Caco-2 (cell line): ENCODE results near the gene CATSPER1. TPM values are rescaled to one million over a fixed set of nuclear protein-coding genes. Genes with fewer than 3 reads are reported as not detected.
A peak's percentile ranks its signal among the peaks of the same experiment; 100 is the strongest.

Source experiments
- BruUV-seq: library from RNA; stranded (reverse); fragments of 400-500 nt; replicated peaks from 2 replicates; lab custom pipeline; 2021; lab: Mats Ljungman, UMichigan
- CTCF ChIA-PET: fragments of 300-600 bp; sonication (Branson Sonifier 250); formaldehyde crosslinking; loops from one replicate; lab custom pipeline; 2022; ENCODE audit warnings: antibody characterized with exemption; lab: Charles Lee
- POLR2A ChIA-PET: fragments of 300-600 bp; sonication (Branson Sonifier 250); formaldehyde crosslinking; loops from one replicate; lab custom pipeline; 2022; ENCODE audit warnings: antibody characterized with exemption; lab: Charles Lee
- DNase-seq, 2 experiments: peaks; one replicate each; pipeline versions ENCODE4 v3.0.0 to v3.0.0-alpha.2; 2020 to 2022
- H3K27me3 ChIP-seq: replicated peaks from 2 replicates; pipeline ENCODE4 v1.6.0; 2011; ENCODE audit warnings: low read length; ENCODE audit not compliant: control insufficient read depth, insufficient read depth
- H3K36me3 ChIP-seq: 2 replicates; pipeline ENCODE4 v1.5.1; 2011; ENCODE audit warnings: low read length; ENCODE audit not compliant: control insufficient read depth, insufficient read depth
- H3K4me1 ChIP-seq: fragments of 250-450 bp; sonication (Bioruptor Pico); 2 replicates; pipeline ENCODE4 v1.5.1; 2020; ENCODE audit warnings: mild to moderate bottlenecking
- H3K4me3 ChIP-seq: 2 replicates; pipeline ENCODE4 v1.5.1; 2011; ENCODE audit warnings: low read depth, mild to moderate bottlenecking, control low read depth, low read length
- H3K9me3 ChIP-seq: fragments of 250-450 bp; sonication (Bioruptor Pico); 2 replicates; pipeline ENCODE4 v1.5.1; 2020; ENCODE audit warnings: mild to moderate bottlenecking, moderate library complexity
- H3K27ac Mint-ChIP-seq: one replicate; pipeline ENCODE4 v1.8.0; 2022; ENCODE audit warnings: mixed read lengths; ENCODE audit not compliant: unreplicated experiment
- H3K27me3 Mint-ChIP-seq: one replicate; pipeline ENCODE4 v1.8.0; 2022; ENCODE audit warnings: mixed read lengths; ENCODE audit not compliant: insufficient read depth, unreplicated experiment
- H3K36me3 Mint-ChIP-seq: one replicate; pipeline ENCODE4 v1.8.0; 2022; ENCODE audit warnings: mild to moderate bottlenecking, mixed read lengths; ENCODE audit not compliant: insufficient read depth, unreplicated experiment
- H3K4me1 Mint-ChIP-seq: one replicate; pipeline ENCODE4 v1.8.0; 2022; ENCODE audit warnings: low read depth, mixed read lengths; ENCODE audit not compliant: unreplicated experiment
- H3K4me3 Mint-ChIP-seq: one replicate; pipeline ENCODE4 v1.8.0; 2022; ENCODE audit warnings: mild to moderate bottlenecking, moderate library complexity, mixed read lengths; ENCODE audit not compliant: unreplicated experiment
- H3K9me3 Mint-ChIP-seq: one replicate; pipeline ENCODE4 v1.8.0; 2022; ENCODE audit warnings: mixed read lengths; ENCODE audit not compliant: unreplicated experiment
- intact Hi-C: fragments of 100-400 bp; cut with micrococcal nuclease; formaldehyde crosslinking; loops from one replicate; pipeline ENCODE4 v1.10.0; 2022; ENCODE audit not compliant: unreplicated experiment
- total RNA-seq: library from RNA; stranded (reverse); gene quantifications from 2 replicates; pipeline ENCODE4 v1.2.3, GENCODE V29; 2022
- TF ChIP-seq, protein P1 (sequence below), 2 experiments: fragments of 200-600 bp in 1 of 2; IDR thresholded peaks; 1 replicate in 1 of 2; 2 replicates in 1 of 2; pipeline versions ENCODE4 v1.5.1 to v1.8.0; 2011 to 2022; ENCODE audit warnings: antibody characterized with exemption in 1 of 2, control low read depth in 1 of 2, inconsistent platforms in 1 of 2, low read depth in 1 of 2, low read length in 1 of 2, mild to moderate bottlenecking in 1 of 2, moderate library complexity in 1 of 2; ENCODE audit not compliant: insufficient read depth in 1 of 2, severe bottlenecking in 1 of 2, unreplicated experiment in 1 of 2

The CATSPER1 gene
- total RNA-seq, 1 experiment from 2014 or later = not detected

DNA sequence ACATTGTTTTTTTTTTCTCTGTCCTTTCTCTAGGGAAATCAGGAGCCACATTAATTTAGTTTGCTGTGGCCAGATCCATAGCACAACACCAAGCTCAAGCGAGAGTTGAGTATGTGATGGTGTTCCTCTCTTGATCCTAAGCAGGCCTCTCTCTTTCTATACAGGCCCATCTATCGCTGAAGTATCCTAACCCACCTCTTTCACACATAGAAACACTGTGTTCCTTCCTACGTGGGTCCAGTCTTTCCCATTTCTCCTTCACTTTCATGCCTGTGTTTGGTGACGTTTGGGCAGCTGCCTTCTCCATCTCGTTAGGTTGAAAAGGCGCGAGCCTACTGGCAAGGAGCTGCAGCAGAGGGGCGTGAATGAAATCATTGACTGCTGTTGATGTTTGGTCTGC, 46.2 kb upstream of the CATSPER1 start:
- Mint-ChIP-seq H3K9me3 (no peaks in the 10 kb centered on the region), H3K4me3 (peak overlapping the region; percentile 96), H3K36me3 (peaks cover 68% of the 10 kb centered on the region), H3K27me3 (no peaks in the 10 kb centered on the region), H3K27ac (peak overlapping the region; percentile 91), H3K4me1 (peaks cover 17% of the 10 kb centered on the region)
- intact Hi-C loops = no loop called here
- Histone ChIP-seq H3K27me3 (no peaks in the 10 kb centered on the region), H3K9me3 (no peaks in the 10 kb centered on the region), H3K36me3 (0 out of 2 replicates have a peak, but pooled peaks cover 3% of the 10 kb centered on the region), H3K4me3 (no peak overlapping the region), H3K4me1 (peaks cover 24% of the 10 kb centered on the region)
- DNase-seq = no peak
- BruUV-seq = no TSS peak
- POLR2A ChIA-PET = no interaction called here
- TF ChIP-seq, protein P1, sequence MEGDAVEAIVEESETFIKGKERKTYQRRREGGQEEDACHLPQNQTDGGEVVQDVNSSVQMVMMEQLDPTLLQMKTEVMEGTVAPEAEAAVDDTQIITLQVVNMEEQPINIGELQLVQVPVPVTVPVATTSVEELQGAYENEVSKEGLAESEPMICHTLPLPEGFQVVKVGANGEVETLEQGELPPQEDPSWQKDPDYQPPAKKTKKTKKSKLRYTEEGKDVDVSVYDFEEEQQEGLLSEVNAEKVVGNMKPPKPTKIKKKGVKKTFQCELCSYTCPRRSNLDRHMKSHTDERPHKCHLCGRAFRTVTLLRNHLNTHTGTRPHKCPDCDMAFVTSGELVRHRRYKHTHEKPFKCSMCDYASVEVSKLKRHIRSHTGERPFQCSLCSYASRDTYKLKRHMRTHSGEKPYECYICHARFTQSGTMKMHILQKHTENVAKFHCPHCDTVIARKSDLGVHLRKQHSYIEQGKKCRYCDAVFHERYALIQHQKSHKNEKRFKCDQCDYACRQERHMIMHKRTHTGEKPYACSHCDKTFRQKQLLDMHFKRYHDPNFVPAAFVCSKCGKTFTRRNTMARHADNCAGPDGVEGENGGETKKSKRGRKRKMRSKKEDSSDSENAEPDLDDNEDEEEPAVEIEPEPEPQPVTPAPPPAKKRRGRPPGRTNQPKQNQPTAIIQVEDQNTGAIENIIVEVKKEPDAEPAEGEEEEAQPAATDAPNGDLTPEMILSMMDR (IDR thresholded peaks at IDR 0.05; ENCODE audit: insufficient read depth in 1 of 2, low read depth in 1 of 2, low read length in 1 of 2, severe bottlenecking in 1 of 2, unreplicated experiment in 1 of 2) = no peak
- CTCF ChIA-PET = no interaction called here

DNA sequence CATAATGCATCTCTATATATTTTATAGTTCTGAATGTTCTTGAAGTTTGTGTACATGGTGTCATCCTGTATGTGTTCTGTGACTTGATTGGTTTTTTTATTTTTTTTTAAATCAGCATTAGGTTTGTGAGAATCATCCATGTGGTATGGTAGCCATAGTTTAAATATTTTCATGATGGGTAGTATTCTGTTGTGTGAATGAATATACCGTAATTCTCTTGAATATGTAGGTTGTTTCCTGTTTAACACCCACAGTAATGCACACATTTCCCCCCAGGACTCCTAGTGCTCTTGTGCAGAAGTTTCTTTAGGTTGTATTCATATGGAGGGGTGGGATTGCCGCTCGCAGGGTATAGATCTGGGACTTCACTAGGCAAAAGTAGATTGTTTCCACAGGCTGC, 45.8 kb upstream of the CATSPER1 start:
- H3K4me3 ChIP-seq = no peak overlapping the region
- peaks cover 21% of the 10 kb centered on the region for H3K4me1 ChIP-seq
- H3K4me1 Mint-ChIP-seq = peaks cover 17% of the 10 kb centered on the region
- peak overlapping the region; percentile 91 for H3K27ac Mint-ChIP-seq
- ChIA-PET POLR2A (no interaction called here), CTCF (no interaction called here)
- H3K36me3 ChIP-seq = 0 out of 2 replicates have a peak, but pooled peaks cover 3% of the 10 kb centered on the region
- intact Hi-C loops = no loop called here
- BruUV-seq = no TSS peak
- H3K36me3 Mint-ChIP-seq = peaks cover 68% of the 10 kb centered on the region
- H3K4me3 Mint-ChIP-seq = peak overlapping the region; percentile 96
- H3K9me3 ChIP-seq = no peaks in the 10 kb centered on the region
- no peak for DNase-seq
- no peaks in the 10 kb centered on the region for H3K9me3 Mint-ChIP-seq
- no peaks in the 10 kb centered on the region for H3K27me3 Mint-ChIP-seq
- TF ChIP-seq, protein P1 (IDR thresholded peaks at IDR 0.05; ENCODE audit: insufficient read depth in 1 of 2, low read depth in 1 of 2, low read length in 1 of 2, severe bottlenecking in 1 of 2, unreplicated experiment in 1 of 2) = no peak
- no peaks in the 10 kb centered on the region for H3K27me3 ChIP-seq

DNA sequence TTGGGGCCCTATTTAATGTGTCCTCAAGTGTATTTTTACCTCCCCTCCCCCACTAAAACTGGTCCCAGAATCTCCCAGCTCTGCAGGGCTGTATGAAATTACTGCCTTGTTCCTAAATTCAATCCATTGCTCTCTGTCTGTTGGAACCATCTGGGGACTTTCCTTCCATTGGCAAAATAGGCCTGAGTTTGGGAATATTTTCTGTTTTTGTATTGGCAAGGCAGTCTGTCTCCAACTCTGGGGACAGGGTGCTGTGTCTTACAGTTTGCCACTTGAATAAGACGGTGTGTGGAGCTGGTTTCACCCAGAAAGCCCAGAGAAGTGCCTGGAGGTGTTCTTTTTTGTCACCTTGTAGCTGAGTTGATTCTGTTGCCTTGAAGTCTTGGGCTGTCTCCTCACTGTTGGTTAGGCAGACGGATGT, 45.1 kb upstream of the CATSPER1 start:
- Mint-ChIP-seq H3K9me3 (no peaks in the 10 kb centered on the region), H3K27me3 (no peaks in the 10 kb centered on the region), H3K4me3 (peak overlapping the region; percentile 96), H3K27ac (peak overlapping the region; percentile 91), H3K36me3 (peaks cover 69% of the 10 kb centered on the region), H3K4me1 (peaks cover 17% of the 10 kb centered on the region)
- ChIA-PET CTCF (interaction anchor here (1.3 kb wide), 1 partner anchor 48 kb away, joined by 5 read pairs; no protein-coding TSS in a partner anchor), POLR2A (interaction anchor here (0.7 kb wide), 1 partner anchor 50 kb away, joined by 10 read pairs; no protein-coding TSS in a partner anchor)
- Histone ChIP-seq H3K4me3 (peak overlapping the region; percentile 83), H3K4me1 (peaks cover 15% of the 10 kb centered on the region; the same call in 1 of the 2 replicates), H3K27me3 (no peaks in the 10 kb centered on the region), H3K36me3 (0 out of 2 replicates have a peak, but pooled peaks cover 3% of the 10 kb centered on the region), H3K9me3 (no peaks in the 10 kb centered on the region)
- no TSS peak for BruUV-seq
- no peak for DNase-seq
- intact Hi-C loops = loop anchor here (1.0 kb wide), 1 partner anchor 48 kb away; no protein-coding TSS in a partner anchor
- TF ChIP-seq, protein P1 (IDR thresholded peaks at IDR 0.05; ENCODE audit: insufficient read depth in 1 of 2, low read depth in 1 of 2, low read length in 1 of 2, severe bottlenecking in 1 of 2, unreplicated experiment in 1 of 2) = no peak
